Stimulated activated naive CD8-positive, alpha-beta T cell treated with anti-CD3 and anti-CD28 coated beads, Interleukin-15, Interleukin-2, amounts not matched to agents 100 ng/mL and 50 ng/mL, for 24 hours (primary cell): ENCODE data around the gene ELMO3.

ENCODE experiments used
- H3K27ac Mint-ChIP-seq: one replicate; pipeline ENCODE4 v1.8.0; 2021; ENCODE audit warnings: mild to moderate bottlenecking, mixed read lengths
- H3K27me3 Mint-ChIP-seq: one replicate; pipeline ENCODE4 v1.8.0; 2021; ENCODE audit warnings: mixed read lengths
- H3K36me3 Mint-ChIP-seq: one replicate; pipeline ENCODE4 v1.8.0; 2021; ENCODE audit warnings: low read depth, mixed read lengths
- H3K4me1 Mint-ChIP-seq: one replicate; pipeline ENCODE4 v1.8.0; 2021; ENCODE audit warnings: low read depth, mixed read lengths
- H3K4me3 Mint-ChIP-seq: one replicate; pipeline ENCODE4 v1.8.0; 2021; ENCODE audit warnings: mild to moderate bottlenecking, mixed read lengths
- H3K9me3 Mint-ChIP-seq: one replicate; pipeline ENCODE4 v1.8.0; 2021; ENCODE audit warnings: mixed read lengths

Gene ELMO3

DNA sequence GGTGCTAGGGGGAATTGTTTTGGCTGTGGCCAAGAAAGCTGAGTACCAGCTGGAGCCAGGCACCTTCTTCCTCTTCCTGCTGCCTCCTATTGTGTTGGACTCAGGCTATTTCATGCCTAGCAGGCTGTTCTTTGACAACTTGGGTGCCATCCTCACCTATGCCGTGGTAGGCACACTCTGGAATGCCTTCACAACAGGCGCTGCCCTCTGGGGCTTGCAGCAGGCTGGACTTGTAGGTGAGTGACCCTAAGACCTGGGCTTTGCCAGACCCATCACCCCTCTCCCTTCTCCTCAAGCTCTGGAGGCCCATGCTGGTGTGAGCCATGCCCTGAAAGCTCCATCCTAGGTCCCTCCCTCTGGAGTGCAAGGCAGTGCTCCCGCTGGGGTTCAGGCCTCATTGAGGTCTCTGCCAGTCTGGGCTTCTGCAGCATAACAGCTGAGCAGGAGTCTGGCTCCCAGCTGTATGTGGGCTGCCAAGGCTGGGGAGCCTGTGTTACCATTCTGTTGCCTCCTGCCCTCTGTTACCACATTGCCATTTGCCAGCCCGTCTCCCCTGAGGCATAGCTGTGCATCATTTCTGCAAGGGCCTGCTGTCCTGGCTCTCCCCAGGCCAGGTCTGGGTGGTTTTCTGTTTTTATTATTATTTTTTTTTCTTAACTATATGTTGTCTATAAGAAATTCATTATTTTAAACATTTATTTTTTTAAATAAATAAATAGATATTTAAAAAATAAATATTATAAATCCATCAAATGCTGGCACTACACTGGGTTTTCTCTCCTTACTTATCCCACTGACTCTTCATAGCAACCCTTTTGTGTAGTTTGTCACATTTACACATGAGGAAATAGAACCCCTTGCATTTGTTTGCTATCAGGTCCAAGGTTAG, 53.9 kb downstream of the ELMO3 start:
- no peak overlapping the region for H3K27ac Mint-ChIP-seq
- no peaks in the 10 kb centered on the region for H3K9me3 Mint-ChIP-seq
- H3K4me1 Mint-ChIP-seq = peaks cover 17% of the 10 kb centered on the region
- no peaks in the 10 kb centered on the region for H3K36me3 Mint-ChIP-seq
- H3K27me3 Mint-ChIP-seq = peaks cover 12% of the 10 kb centered on the region
- no peak overlapping the region for H3K4me3 Mint-ChIP-seq
